Posterior vena cava (tissue), 2 donors: Measurements from ENCODE around the gene MMP15. TPM values are rescaled to one million over a fixed set of nuclear protein-coding genes. Genes with fewer than 3 reads are reported as not detected.
"Not testable (repeated sequence)": the region's sequence is repeated elsewhere in the genome, so short reads cannot be mapped to it uniquely, and the experiment has no call there.

Experiments
- DNase-seq: peaks from one replicate; pipeline ENCODE4 v3.0.0-alpha.2; 2020; ENCODE audit warnings: low spot score
- intact Hi-C, 2 donors: fragments of 100-400 bp; cut with DNase I; formaldehyde crosslinking; loops; one replicate each; pipeline versions ENCODE4 v1.14.1 to v1.14.2; 2022 to 2023
- long read RNA-seq, 2 donors: library from polyadenylated mRNA; unstranded; transcript quantifications; one replicate each; pipeline ENCODE4 v2.0.0, GENCODE V29; 2020 to 2021
- total RNA-seq, 2 donors: library from RNA; stranded (reverse); fragmentation: NEBNext Ultra II Directional; extraction: Animal tissue kit (Norgen Biotek cat#: 25700); gene quantifications; one replicate each; pipeline ENCODE4 v1.2.1, GENCODE V29; 2021
- donor health status: DM: yes; HTN: yes; CAD: no.
- donor health status: DM: yes; HTN: yes; CAD: no.

Gene MMP15
- total RNA-seq, result 1 to 10 TPM; 4.4 to 5.8 TPM
- long read RNA-seq, donor 1, partial matches to known transcripts, result 0 of 1 reads
- long read RNA-seq, donor 1, other reads (novel, unspliced or antisense), result 1 of 1 reads
- long read RNA-seq, donor 2, partial matches to known transcripts, result 3 of 3 reads
- long read RNA-seq, donor 2, other reads (novel, unspliced or antisense), result 0 of 3 reads

- intact Hi-C loops, result no loop called here
- DNase-seq, result peak; percentile 86
Observed at GRCh38 chr16:58025351-58026138, at the start of gene MMP15. TSS of gene MMP15 (plus strand) at chr16:58025754. CDS start at chr16:58026351, 597 bp downstream.

GRCh38 chr16:57976331-57976796 is 49.2 kb upstream of the MMP15 start:
- DNase-seq, result no peak
- intact Hi-C loops, result no loop called here

GRCh38 chr16:57977418-57978069 is 48.0 kb upstream of the MMP15 start:
- DNase-seq, result no peak
- intact Hi-C loops, result no loop called here

GRCh38 chr16:57978070-57978465 is 47.5 kb upstream of the MMP15 start:
- DNase-seq, intact Hi-C loops: not testable (repeated sequence)

GRCh38 chr16:57979006-57979585 is 46.5 kb upstream of the MMP15 start:
- no peak for DNase-seq
- intact Hi-C loops, result no loop called here

- no peak for DNase-seq
- intact Hi-C loops, result no loop called here
Observed at GRCh38 chr16:57981636-57982035, 43.9 kb upstream of the MMP15 start.

GRCh38 chr16:57982385-57982784 is 43.2 kb upstream of the MMP15 start:
- intact Hi-C loops, result no loop called here
- DNase-seq, result peak; percentile 5

GRCh38 chr16:57984443-57985203 is 40.9 kb upstream of the MMP15 start:
- intact Hi-C loops, result no loop called here
- DNase-seq, result peak; percentile 93

- intact Hi-C loops, result no loop called here
Observed at GRCh38 chr16:57985204-57986181, 40.1 kb upstream of the MMP15 start.

GRCh38 chr16:57986196-57986595 is 39.4 kb upstream of the MMP15 start:
- intact Hi-C loops, result no loop called here
- peak; percentile 41 for DNase-seq

More at GRCh38 chr16:57985204-57986181, 40.1 kb upstream of the MMP15 start:
- DNase-seq, result peak; percentile 81

GRCh38 chr16:57987441-57988177 is 37.9 kb upstream of the MMP15 start:
- intact Hi-C loops, result no loop called here
- DNase-seq, result peak; percentile 37

GRCh38 chr16:57988929-57989328 is 36.6 kb upstream of the MMP15 start:
- intact Hi-C loops, result no loop called here
- DNase-seq, result peak; percentile 29

- no peak for DNase-seq
- intact Hi-C loops, result loop anchor here in 1 of 2 donors (10.0 kb wide), 1 partner anchor 227 kb away; no protein-coding TSS in a partner anchor
Observed at GRCh38 chr16:57991551-57992059, 33.9 kb upstream of the MMP15 start.

- intact Hi-C loops, result loop anchor here in 1 of 2 donors (10.0 kb wide), 1 partner anchor 227 kb away; no protein-coding TSS in a partner anchor
- no peak for DNase-seq
Observed at GRCh38 chr16:57992084-57992483, 33.5 kb upstream of the MMP15 start.

- intact Hi-C loops, result loop anchor here in 1 of 2 donors (10.0 kb wide), 1 partner anchor 229 kb away; no protein-coding TSS in a partner anchor
- no peak for DNase-seq
Observed at GRCh38 chr16:57993438-57993837, 32.1 kb upstream of the MMP15 start.

- no peak for DNase-seq
- intact Hi-C loops, result loop anchor here in 1 of 2 donors (10.0 kb wide), 1 partner anchor 229 kb away; no protein-coding TSS in a partner anchor
Observed at GRCh38 chr16:57993897-57994296, 31.7 kb upstream of the MMP15 start.

- no peak for DNase-seq
- intact Hi-C loops, result loop anchor here in 1 of 2 donors (10.0 kb wide), 1 partner anchor 230 kb away; no protein-coding TSS in a partner anchor
Observed at GRCh38 chr16:57994361-57994760, 31.2 kb upstream of the MMP15 start.
